ENCODE measurements around the gene UTP18. TPM values are rescaled to one million over a fixed set of nuclear protein-coding genes. Genes with fewer than 3 reads are reported as not detected.

UTP18 gene
- total RNA-seq, 1 experiment from 2014 or later = 107 TPM

DNA sequence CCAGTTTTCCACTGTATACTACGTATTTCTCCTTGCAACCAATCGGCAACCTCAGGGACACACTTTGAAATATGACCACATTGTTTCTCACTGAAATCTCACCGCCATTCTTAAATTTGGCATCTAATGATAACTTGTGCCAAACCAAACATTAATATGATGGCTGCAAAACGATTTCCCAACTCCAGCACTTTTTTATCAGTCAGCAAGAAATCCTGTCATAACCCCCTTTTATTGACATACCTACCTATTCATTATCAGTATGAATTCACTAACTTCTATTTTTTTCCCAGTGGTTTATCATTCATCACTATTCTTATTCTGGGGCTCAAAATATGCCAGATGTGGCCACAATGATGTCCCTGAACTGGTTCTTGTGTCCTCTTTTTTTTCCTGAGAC lies 16.3 kb upstream of the UTP18 start:
- CTCF ChIA-PET = no interaction called here
- no peaks in the 10 kb centered on the region for H3K4me1 ChIP-seq (ENCODE audit: insufficient read depth, low read length, poor library complexity, severe bottlenecking)
- TF ChIP-seq, protein P1, sequence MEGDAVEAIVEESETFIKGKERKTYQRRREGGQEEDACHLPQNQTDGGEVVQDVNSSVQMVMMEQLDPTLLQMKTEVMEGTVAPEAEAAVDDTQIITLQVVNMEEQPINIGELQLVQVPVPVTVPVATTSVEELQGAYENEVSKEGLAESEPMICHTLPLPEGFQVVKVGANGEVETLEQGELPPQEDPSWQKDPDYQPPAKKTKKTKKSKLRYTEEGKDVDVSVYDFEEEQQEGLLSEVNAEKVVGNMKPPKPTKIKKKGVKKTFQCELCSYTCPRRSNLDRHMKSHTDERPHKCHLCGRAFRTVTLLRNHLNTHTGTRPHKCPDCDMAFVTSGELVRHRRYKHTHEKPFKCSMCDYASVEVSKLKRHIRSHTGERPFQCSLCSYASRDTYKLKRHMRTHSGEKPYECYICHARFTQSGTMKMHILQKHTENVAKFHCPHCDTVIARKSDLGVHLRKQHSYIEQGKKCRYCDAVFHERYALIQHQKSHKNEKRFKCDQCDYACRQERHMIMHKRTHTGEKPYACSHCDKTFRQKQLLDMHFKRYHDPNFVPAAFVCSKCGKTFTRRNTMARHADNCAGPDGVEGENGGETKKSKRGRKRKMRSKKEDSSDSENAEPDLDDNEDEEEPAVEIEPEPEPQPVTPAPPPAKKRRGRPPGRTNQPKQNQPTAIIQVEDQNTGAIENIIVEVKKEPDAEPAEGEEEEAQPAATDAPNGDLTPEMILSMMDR (conservative IDR thresholded peaks at IDR 0.05; ENCODE audit: low read depth, low read length) = no peak
- TF ChIP-seq EZH2 (IDR thresholded peaks at IDR 0.05; ENCODE audit: borderline replicate concordance, low read depth, low read length, poor library complexity, severe bottlenecking) = no peak
- no TSS peak for BruUV-seq (replicated peaks)
- H3K27me3 ChIP-seq (replicated peaks; ENCODE audit: insufficient read depth, low read depth, low read length, poor library complexity) = no peaks in the 10 kb centered on the region
- intact Hi-C loops (cut with micrococcal nuclease; ENCODE audit: unreplicated experiment) = no loop called here
- no peaks in the 10 kb centered on the region for H3K9me3 ChIP-seq (ENCODE audit: low read depth, low read length, poor library complexity, severe bottlenecking)
- POLR2A ChIA-PET (ENCODE audit: low non-redundant PET) = no interaction called here
- H3K27ac ChIP-seq (ENCODE audit: low read depth, low read length, poor library complexity, severe bottlenecking) = no peak overlapping the region
- DNase-seq (ENCODE audit: low spot score) = no peak
- no peak overlapping the region for H3K4me3 ChIP-seq (ENCODE audit: low read depth, low read length, poor library complexity, severe bottlenecking)
- H3K36me3 ChIP-seq (ENCODE audit: insufficient read depth, low read length, poor library complexity, severe bottlenecking) = no peaks in the 10 kb centered on the region

DNA sequence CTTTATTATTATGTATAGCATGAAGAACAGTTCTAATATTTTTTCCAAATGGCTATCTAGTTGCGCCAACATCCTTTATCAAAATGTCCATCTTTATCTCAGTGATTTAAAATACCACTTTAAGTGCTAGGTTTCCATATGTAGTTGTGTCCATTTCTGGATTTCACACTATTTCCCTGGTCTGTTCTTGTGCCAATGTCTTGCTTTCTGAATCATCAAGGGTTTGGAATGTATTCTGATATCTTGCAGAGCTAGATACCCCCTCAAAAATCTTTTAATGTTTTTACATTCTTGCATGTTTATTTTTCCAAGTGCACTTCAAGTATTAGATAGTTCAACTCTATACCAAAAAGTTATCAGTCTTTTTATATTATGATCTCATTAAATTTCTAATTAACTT lies 14.8 kb upstream of the UTP18 start:
- intact Hi-C loops (cut with micrococcal nuclease; ENCODE audit: unreplicated experiment) = no loop called here
- H3K9me3 ChIP-seq (ENCODE audit: low read depth, low read length, poor library complexity, severe bottlenecking) = no peaks in the 10 kb centered on the region
- POLR2A ChIA-PET (ENCODE audit: low non-redundant PET) = no interaction called here
- DNase-seq (ENCODE audit: low spot score) = no peak
- no peaks in the 10 kb centered on the region for H3K36me3 ChIP-seq (ENCODE audit: insufficient read depth, low read length, poor library complexity, severe bottlenecking)
- no peak overlapping the region for H3K27ac ChIP-seq (ENCODE audit: low read depth, low read length, poor library complexity, severe bottlenecking)
- TF ChIP-seq, protein P1 (conservative IDR thresholded peaks at IDR 0.05; ENCODE audit: low read depth, low read length) = no peak
- H3K4me3 ChIP-seq (ENCODE audit: low read depth, low read length, poor library complexity, severe bottlenecking) = no peak overlapping the region
- CTCF ChIA-PET = no interaction called here
- no peaks in the 10 kb centered on the region for H3K4me1 ChIP-seq (ENCODE audit: insufficient read depth, low read length, poor library complexity, severe bottlenecking)
- no TSS peak for BruUV-seq (replicated peaks)
- H3K27me3 ChIP-seq (replicated peaks; ENCODE audit: insufficient read depth, low read depth, low read length, poor library complexity) = no peaks in the 10 kb centered on the region

DNA sequence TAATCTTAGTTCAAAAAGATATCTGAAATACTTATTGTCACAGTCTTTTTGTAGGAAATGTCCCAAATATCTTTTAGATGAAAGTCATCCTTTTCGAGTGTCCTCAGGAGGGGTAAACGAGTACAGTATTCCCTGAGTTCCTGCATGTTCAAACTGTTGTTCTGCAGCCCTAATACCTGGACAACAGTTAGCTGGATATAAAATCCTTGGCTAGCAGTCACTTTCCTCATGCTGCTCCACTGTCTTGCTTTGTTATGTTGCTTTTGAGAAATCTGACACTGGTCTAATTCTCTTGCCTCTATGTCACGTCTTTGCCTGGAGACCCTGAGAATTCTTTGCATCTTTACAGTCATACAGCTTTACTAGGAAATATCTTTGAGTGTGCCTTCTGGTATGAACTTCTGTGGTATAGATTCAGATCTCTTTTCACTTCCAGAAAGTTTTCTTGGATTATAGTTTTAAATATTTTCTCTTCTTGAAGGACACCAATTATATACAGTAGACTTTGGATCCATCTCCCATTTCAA lies 10.0 kb upstream of the UTP18 start:
- Histone ChIP-seq H3K27me3 (replicated peaks; ENCODE audit: insufficient read depth, low read depth, low read length, poor library complexity) (no peaks in the 10 kb centered on the region), H3K9me3 (ENCODE audit: low read depth, low read length, poor library complexity, severe bottlenecking) (no peaks in the 10 kb centered on the region), H3K36me3 (ENCODE audit: insufficient read depth, low read length, poor library complexity, severe bottlenecking) (peaks cover 20% of the 10 kb centered on the region), H3K27ac (ENCODE audit: low read depth, low read length, poor library complexity, severe bottlenecking) (no peak overlapping the region), H3K4me3 (ENCODE audit: low read depth, low read length, poor library complexity, severe bottlenecking) (no peak overlapping the region), H3K4me1 (ENCODE audit: insufficient read depth, low read length, poor library complexity, severe bottlenecking) (no peaks in the 10 kb centered on the region)
- TF ChIP-seq, protein P1 (conservative IDR thresholded peaks at IDR 0.05; ENCODE audit: low read depth, low read length) = no peak
- no peak for TF ChIP-seq EZH2 (IDR thresholded peaks at IDR 0.05; ENCODE audit: borderline replicate concordance, low read depth, low read length, poor library complexity, severe bottlenecking)
- intact Hi-C loops (cut with micrococcal nuclease; ENCODE audit: unreplicated experiment) = no loop called here
- ChIA-PET POLR2A (ENCODE audit: low non-redundant PET) (no interaction called here), CTCF (no interaction called here)
- BruUV-seq (replicated peaks) = TSS peak; percentile 1
- no peak for DNase-seq (ENCODE audit: low spot score)

Measured in A673 (cell line).